ENCODE results near the gene TAGLN3. TPM values are rescaled to one million over a fixed set of nuclear protein-coding genes. Genes with fewer than 3 reads are reported as not detected.

The TAGLN3 gene
- total RNA-seq, 1 donor from 2014 or later = 0.60 TPM

- TF ChIP-seq CTCF (IDR thresholded peaks at IDR 0.05; ENCODE audit: unreplicated experiment) = no peak
- Mint-ChIP-seq H3K27ac (no peak overlapping the region), H3K4me1 (no peaks in the 10 kb centered on the region), H3K4me3 (no peak overlapping the region), H3K36me3 (no peaks in the 10 kb centered on the region), H3K27me3 (ENCODE audit: low read depth) (no peaks in the 10 kb centered on the region), H3K9me3 (peaks cover 9% of the 10 kb centered on the region)
- no peak for DNase-seq (ENCODE audit: low spot score in 2 of 2, unreplicated experiment in 2 of 2)
These were observed 20.0 kb downstream of the TAGLN3 start for GRCh38 chr3:112018712-112019111.

- Mint-ChIP-seq H3K27me3 (ENCODE audit: low read depth) (no peaks in the 10 kb centered on the region), H3K36me3 (no peaks in the 10 kb centered on the region), H3K27ac (no peak overlapping the region), H3K9me3 (peaks cover 9% of the 10 kb centered on the region), H3K4me3 (no peak overlapping the region), H3K4me1 (no peaks in the 10 kb centered on the region)
- TF ChIP-seq CTCF (IDR thresholded peaks at IDR 0.05; ENCODE audit: unreplicated experiment) = no peak
- DNase-seq (ENCODE audit: low spot score in 2 of 2, unreplicated experiment in 2 of 2) = no peak
These were observed 21.0 kb downstream of the TAGLN3 start for GRCh38 chr3:112019716-112020115.

- no peak for TF ChIP-seq CTCF (IDR thresholded peaks at IDR 0.05; ENCODE audit: unreplicated experiment)
- no peak overlapping the region for H3K4me3 Mint-ChIP-seq
- peaks cover 9% of the 10 kb centered on the region for H3K9me3 Mint-ChIP-seq
- no peaks in the 10 kb centered on the region for H3K4me1 Mint-ChIP-seq
- no peak overlapping the region for H3K27ac Mint-ChIP-seq
- no peaks in the 10 kb centered on the region for H3K27me3 Mint-ChIP-seq (ENCODE audit: low read depth)
- no peaks in the 10 kb centered on the region for H3K36me3 Mint-ChIP-seq
- no peak for DNase-seq (ENCODE audit: low spot score in 2 of 2, unreplicated experiment in 2 of 2)
These were observed 22.0 kb downstream of the TAGLN3 start for GRCh38 chr3:112020674-112021085.

- DNase-seq (ENCODE audit: low spot score in 2 of 2, unreplicated experiment in 2 of 2) = no peak
- TF ChIP-seq CTCF (IDR thresholded peaks at IDR 0.05; ENCODE audit: unreplicated experiment) = no peak
- Mint-ChIP-seq H3K4me1 (no peaks in the 10 kb centered on the region), H3K27me3 (ENCODE audit: low read depth) (no peaks in the 10 kb centered on the region), H3K27ac (no peak overlapping the region), H3K36me3 (no peaks in the 10 kb centered on the region), H3K9me3 (peaks cover 2% of the 10 kb centered on the region), H3K4me3 (no peak overlapping the region)
These were observed 28.4 kb downstream of the TAGLN3 start for GRCh38 chr3:112027142-112027541.

- no peak for DNase-seq (ENCODE audit: low spot score in 2 of 2, unreplicated experiment in 2 of 2)
- peaks cover 8% of the 10 kb centered on the region for H3K9me3 Mint-ChIP-seq
- H3K27me3 Mint-ChIP-seq (ENCODE audit: low read depth) = no peaks in the 10 kb centered on the region
- H3K4me3 Mint-ChIP-seq = no peak overlapping the region
- no peaks in the 10 kb centered on the region for H3K36me3 Mint-ChIP-seq
- no peak overlapping the region for H3K27ac Mint-ChIP-seq
- no peaks in the 10 kb centered on the region for H3K4me1 Mint-ChIP-seq
- no peak for TF ChIP-seq CTCF (IDR thresholded peaks at IDR 0.05; ENCODE audit: unreplicated experiment)
These were observed 29.1 kb downstream of the TAGLN3 start for GRCh38 chr3:112027826-112028225.

GRCh38 chr3:112030901-112031300 is 32.2 kb downstream of the TAGLN3 start:
- no peak for TF ChIP-seq CTCF (IDR thresholded peaks at IDR 0.05; ENCODE audit: unreplicated experiment)
- no peak for DNase-seq (ENCODE audit: low spot score in 2 of 2, unreplicated experiment in 2 of 2)
- Mint-ChIP-seq H3K27me3 (ENCODE audit: low read depth) (no peaks in the 10 kb centered on the region), H3K4me1 (no peaks in the 10 kb centered on the region), H3K9me3 (peaks cover 8% of the 10 kb centered on the region), H3K4me3 (no peak overlapping the region), H3K27ac (no peak overlapping the region), H3K36me3 (no peaks in the 10 kb centered on the region)

Measured in mesothelial cell of epicardium (in vitro differentiated cells).